A673 (cell line): Measurements from ENCODE around the gene CEACAM3.

Experiments
- CTCF ChIP-seq: fragments of 300-800, 200-600 bp; sonication (generic); conservative IDR thresholded peaks from 2 replicates; pipeline ENCODE4 v1.5.1; 2017; ENCODE audit warnings: low read depth, mild to moderate bottlenecking, antibody characterized with exemption, low read length, moderate library complexity, mixed read lengths
- EZH2 ChIP-seq: fragments of 200-600 bp; sonication (generic); IDR thresholded peaks from 2 replicates; pipeline ENCODE4 v1.6.1; 2017; ENCODE audit warnings: borderline replicate concordance, low read depth, mild to moderate bottlenecking, mixed read lengths, antibody characterized with exemption, low read length; ENCODE audit not compliant: poor library complexity, severe bottlenecking

- TF ChIP-seq CTCF, result no peak
- no peak for TF ChIP-seq EZH2
These were observed 11.6 kb upstream of the CEACAM3 start for GRCh38 chr19:41784743-41785142.
